Urothelium cell line (cell line): ENCODE data around the gene SATB1.

ENCODE experiments used
- DNase-seq: peaks from one replicate; pipeline ENCODE4 v3.0.0; 2011; ENCODE audit warnings: low spot score, mixed read lengths
- FAIRE-seq: peaks from 2 replicates; lab custom pipeline; 2011; peaks lifted over from hg19 to GRCh38; lab: Jason Lieb, UNC

Gene SATB1

GRCh38 chr3:18432752-18433151 is 7.6 kb upstream of the SATB1 start:
- DNase-seq: no peak
- no peak for FAIRE-seq

GRCh38 chr3:18431266-18431665 is 6.1 kb upstream of the SATB1 start:
- no peak for DNase-seq
- FAIRE-seq: no peak

- DNase-seq (no peak), FAIRE-seq (no peak)
These were observed 4.0 kb upstream of the SATB1 start for GRCh38 chr3:18428991-18429745.

- DNase-seq (no peak), FAIRE-seq (no peak)
These were observed 2.9 kb upstream of the SATB1 start for GRCh38 chr3:18428036-18428435.

- DNase-seq (no peak), FAIRE-seq (no peak)
These were observed 1.6 kb upstream of the SATB1 start for GRCh38 chr3:18426597-18427193.

GRCh38 chr3:18425641-18426257 is 610 bp upstream of the SATB1 start:
- FAIRE-seq (peak; percentile 55), DNase-seq (peak; percentile 46)

- no peak for FAIRE-seq
- DNase-seq: peak; percentile 11
These were observed 868 bp downstream of the SATB1 start for GRCh38 chr3:18424213-18424728.

- DNase-seq: peak; percentile 26
These were observed 1.5 kb downstream of the SATB1 start for GRCh38 chr3:18423401-18424212.

GRCh38 chr3:18422972-18423371 is 2.2 kb downstream of the SATB1 start:
- no peak for DNase-seq
- FAIRE-seq: no peak

More at GRCh38 chr3:18423401-18424212, 1.5 kb downstream of the SATB1 start:
- no peak for FAIRE-seq

GRCh38 chr3:18420555-18420954 is 4.6 kb downstream of the SATB1 start:
- no peak for FAIRE-seq

GRCh38 chr3:18419232-18419631 is 5.9 kb downstream of the SATB1 start:
- FAIRE-seq (no peak), DNase-seq (no peak)

More at GRCh38 chr3:18420555-18420954, 4.6 kb downstream of the SATB1 start:
- no peak for DNase-seq

- DNase-seq (no peak), FAIRE-seq (no peak)
These were observed 7.1 kb downstream of the SATB1 start for GRCh38 chr3:18417904-18418572.

- FAIRE-seq: no peak
These were observed 8.8 kb downstream of the SATB1 start for GRCh38 chr3:18416332-18416731.

GRCh38 chr3:18415839-18416238 is 9.3 kb downstream of the SATB1 start:
- DNase-seq (no peak), FAIRE-seq (no peak)

More at GRCh38 chr3:18416332-18416731, 8.8 kb downstream of the SATB1 start:
- no peak for DNase-seq

GRCh38 chr3:18415167-18415566 is 10.0 kb downstream of the SATB1 start:
- DNase-seq: no peak
- no peak for FAIRE-seq

GRCh38 chr3:18412684-18413083 is 12.5 kb downstream of the SATB1 start:
- no peak for DNase-seq
- FAIRE-seq: no peak

GRCh38 chr3:18411541-18411940 is 13.6 kb downstream of the SATB1 start:
- no peak for FAIRE-seq
- DNase-seq: no peak

- DNase-seq (no peak), FAIRE-seq (no peak)
These were observed 14.9 kb downstream of the SATB1 start for GRCh38 chr3:18410205-18410604.

- no peak for DNase-seq
- no peak for FAIRE-seq
These were observed 15.9 kb downstream of the SATB1 start for GRCh38 chr3:18409266-18409665.

- no peak for FAIRE-seq
- no peak for DNase-seq
These were observed 20.0 kb downstream of the SATB1 start for GRCh38 chr3:18405141-18405540.
